ENCODE data around the gene SMARCC1.

Gene SMARCC1

DNA sequence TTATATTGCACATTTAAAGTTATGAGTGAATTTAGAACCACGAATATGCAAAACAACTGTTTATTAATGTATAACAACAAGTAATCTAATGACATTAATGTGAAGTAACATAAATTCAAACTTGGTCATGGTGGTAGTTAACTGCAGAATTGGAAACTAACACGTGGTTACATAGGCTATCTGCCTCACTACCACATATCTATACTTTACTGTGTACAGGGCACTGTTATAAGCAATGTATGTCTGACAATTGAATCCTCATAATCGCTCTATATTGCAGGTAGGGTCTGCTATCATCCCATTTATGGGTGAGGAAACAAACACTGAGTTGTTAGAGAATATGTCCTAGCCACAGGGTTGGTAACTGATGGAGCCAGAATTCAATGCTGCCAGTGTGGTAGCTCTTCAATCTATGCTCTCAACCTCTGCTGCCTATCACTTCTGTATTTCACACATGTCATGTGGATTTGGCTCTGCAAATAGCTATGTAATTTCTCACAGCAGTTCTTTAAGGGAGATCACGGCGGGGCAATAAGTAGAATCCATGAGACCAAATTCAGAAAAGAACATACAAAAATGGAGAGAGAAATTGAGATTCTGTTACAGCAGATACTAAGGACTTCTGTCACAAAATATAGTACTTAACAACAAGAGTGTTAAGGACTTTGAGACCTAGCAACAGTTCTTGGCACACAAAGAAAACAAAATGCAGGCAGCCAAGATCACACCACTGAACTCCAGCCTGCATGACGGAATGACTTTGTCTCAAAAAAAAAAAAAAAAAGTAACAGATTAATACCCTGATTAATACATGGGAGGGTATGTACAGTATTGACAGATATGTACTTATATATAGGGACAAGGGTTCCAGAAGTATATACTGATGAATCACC is 103.0 kb downstream of the SMARCC1 start:
- POLR2A ChIA-PET, result no interaction called here
- no peak overlapping the region for H3K27ac ChIP-seq (ENCODE audit: extremely low read depth, low read depth, low read length)
- TF ChIP-seq ZIC2 (tag by site-specific recombination; IDR thresholded peaks at IDR 0.05) (no peak), ZSCAN23 (tag by site-specific recombination; IDR thresholded peaks at IDR 0.05) (no peak), ZNF529 (tag by site-specific recombination; IDR thresholded peaks at IDR 0.05; ENCODE audit: insufficient replicate concordance) (no peak), KLF8 (tag by site-specific recombination; IDR thresholded peaks at IDR 0.05) (no peak), ZNF214 (tag by site-specific recombination; IDR thresholded peaks at IDR 0.05; ENCODE audit: borderline replicate concordance) (no peak), TCF7L2 (IDR thresholded peaks at IDR 0.05; ENCODE audit: borderline replicate concordance, low read depth, low read length) (no peak), ZNF24 (tag by site-specific recombination; IDR thresholded peaks at IDR 0.05) (no peak), SCRT1 (tag by site-specific recombination; IDR thresholded peaks at IDR 0.05; ENCODE audit: borderline replicate concordance) (no peak), ZNF394 (tag by site-specific recombination; IDR thresholded peaks at IDR 0.05; ENCODE audit: borderline replicate concordance) (no peak), ZNF426 (tag by site-specific recombination; IDR thresholded peaks at IDR 0.05) (no peak), ZNF37A (tag by site-specific recombination; IDR thresholded peaks at IDR 0.05) (no peak), ZBTB20 (tag by site-specific recombination; IDR thresholded peaks at IDR 0.05) (no peak), BCL11A (tag by site-specific recombination; IDR thresholded peaks at IDR 0.05; ENCODE audit: low read depth) (no peak)
- TF ChIP-seq, protein P1, sequence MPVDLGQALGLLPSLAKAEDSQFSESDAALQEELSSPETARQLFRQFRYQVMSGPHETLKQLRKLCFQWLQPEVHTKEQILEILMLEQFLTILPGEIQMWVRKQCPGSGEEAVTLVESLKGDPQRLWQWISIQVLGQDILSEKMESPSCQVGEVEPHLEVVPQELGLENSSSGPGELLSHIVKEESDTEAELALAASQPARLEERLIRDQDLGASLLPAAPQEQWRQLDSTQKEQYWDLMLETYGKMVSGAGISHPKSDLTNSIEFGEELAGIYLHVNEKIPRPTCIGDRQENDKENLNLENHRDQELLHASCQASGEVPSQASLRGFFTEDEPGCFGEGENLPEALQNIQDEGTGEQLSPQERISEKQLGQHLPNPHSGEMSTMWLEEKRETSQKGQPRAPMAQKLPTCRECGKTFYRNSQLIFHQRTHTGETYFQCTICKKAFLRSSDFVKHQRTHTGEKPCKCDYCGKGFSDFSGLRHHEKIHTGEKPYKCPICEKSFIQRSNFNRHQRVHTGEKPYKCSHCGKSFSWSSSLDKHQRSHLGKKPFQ (tag by site-specific recombination; IDR thresholded peaks at IDR 0.05), result no peak
- H3K36me3 ChIP-seq (ENCODE audit: control insufficient read depth in 2 of 2, insufficient read depth in 1 of 2, low read length in 2 of 2), result peaks cover 31 to 77% of the 10 kb centered on the region in 2 experiments
- CTCF ChIA-PET, result interaction anchor here (0.5 kb wide), 1 partner anchor 473 kb away, joined by 4 read pairs; no protein-coding TSS in a partner anchor
- no peak overlapping the region for H3K4me3 ChIP-seq (ENCODE audit: low read depth, low read length)
- H3K4me1 ChIP-seq (ENCODE audit: control insufficient read depth, insufficient read depth, low read length), result no peaks in the 10 kb centered on the region
- H3K9me3 ChIP-seq (ENCODE audit: control insufficient read depth, insufficient read depth, low read depth, low read length), result no peaks in the 10 kb centered on the region

DNA sequence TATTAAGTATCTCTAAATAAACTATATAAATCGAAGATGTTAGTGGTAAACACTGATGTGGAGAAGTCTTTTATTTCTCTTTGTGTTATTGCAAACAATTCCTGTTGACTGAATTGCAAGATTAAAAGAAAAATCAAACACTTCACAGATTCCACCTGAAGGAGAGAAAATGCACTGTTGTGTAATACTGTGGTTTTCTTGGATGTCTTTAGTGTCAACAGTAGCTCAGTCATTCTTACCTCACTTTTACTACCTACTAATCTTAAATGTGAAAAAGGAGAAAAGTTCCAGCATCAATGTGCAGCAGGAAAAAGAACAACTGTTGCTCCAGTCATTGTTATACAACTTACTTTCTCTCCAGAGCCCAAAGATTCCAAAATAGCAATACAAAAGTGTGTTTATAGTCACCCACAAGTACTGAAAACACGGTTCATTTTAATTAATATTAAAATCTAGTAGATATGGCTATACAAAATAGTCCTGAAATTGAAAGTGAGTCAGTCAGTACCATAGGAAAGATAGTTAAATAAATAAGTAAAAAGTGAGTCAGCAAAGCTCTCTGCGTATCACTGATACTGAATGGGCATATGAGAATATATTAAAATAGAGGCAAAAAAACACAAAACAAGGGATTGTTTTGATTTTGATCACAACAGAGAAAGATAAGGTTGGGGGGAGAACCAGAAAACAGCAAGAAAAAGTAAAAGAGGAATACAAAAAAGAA is 112.5 kb downstream of the SMARCC1 start:
- H3K9me3 ChIP-seq (ENCODE audit: control insufficient read depth, insufficient read depth, low read depth, low read length), result no peaks in the 10 kb centered on the region
- peaks cover 3 to 59% of the 10 kb centered on the region in 2 experiments for H3K36me3 ChIP-seq (ENCODE audit: control insufficient read depth in 2 of 2, insufficient read depth in 1 of 2, low read length in 2 of 2)
- H3K4me3 ChIP-seq (ENCODE audit: low read depth, low read length), result no peak overlapping the region
- ChIA-PET CTCF (interaction anchor here (0.7 kb wide), 1 partner anchor 111 kb away, joined by 4 read pairs; no protein-coding TSS in a partner anchor), POLR2A (interaction anchor here (0.7 kb wide), 1 partner anchor 508 kb away, joined by 3 read pairs; no protein-coding TSS in a partner anchor)
- H3K27ac ChIP-seq (ENCODE audit: extremely low read depth, low read depth, low read length), result no peak overlapping the region
- H3K4me1 ChIP-seq (ENCODE audit: control insufficient read depth, insufficient read depth, low read length), result no peaks in the 10 kb centered on the region
- TF ChIP-seq SCRT2 (tag by site-specific recombination; IDR thresholded peaks at IDR 0.05) (peak; percentile 52), SP3 (tag by site-specific recombination; IDR thresholded peaks at IDR 0.05) (no peak)

DNA sequence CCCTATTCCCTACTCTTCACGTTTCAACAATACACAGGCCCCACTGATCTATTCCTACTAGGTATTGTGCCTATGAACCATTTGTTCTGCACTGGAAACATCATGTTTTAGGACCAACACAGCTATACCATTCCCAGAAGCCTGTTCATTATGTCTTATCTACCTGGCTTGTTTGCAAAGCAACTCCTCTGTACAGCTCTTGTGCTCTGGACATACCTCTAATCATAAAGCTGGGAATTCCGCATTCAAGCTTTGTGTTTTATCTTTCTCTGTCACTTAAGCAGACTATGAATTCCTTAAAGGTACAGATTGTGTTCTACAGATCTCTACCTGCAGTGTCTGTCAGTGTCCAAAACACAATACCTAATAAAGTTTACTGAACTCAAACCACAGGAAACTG is 115.6 kb downstream of the SMARCC1 start:
- Histone ChIP-seq H3K36me3 (ENCODE audit: control insufficient read depth in 2 of 2, insufficient read depth in 1 of 2, low read length in 2 of 2) (peaks cover 0 to 51% of the 10 kb centered on the region in 2 experiments; a peak in 2 of 3 replicates), H3K4me1 (ENCODE audit: control insufficient read depth, insufficient read depth, low read length) (no peaks in the 10 kb centered on the region), H3K27ac (ENCODE audit: extremely low read depth, low read depth, low read length) (no peak overlapping the region), H3K4me3 (ENCODE audit: low read depth, low read length) (no peak overlapping the region), H3K9me3 (ENCODE audit: control insufficient read depth, insufficient read depth, low read depth, low read length) (no peaks in the 10 kb centered on the region)
- POLR2A ChIA-PET, result no interaction called here
- CTCF ChIA-PET, result interaction anchor here (0.7 kb wide), 2 partner anchors 18 to 46 kb away, joined by 3 to 6 read pairs; no protein-coding TSS in a partner anchor
- TF ChIP-seq, protein P2, sequence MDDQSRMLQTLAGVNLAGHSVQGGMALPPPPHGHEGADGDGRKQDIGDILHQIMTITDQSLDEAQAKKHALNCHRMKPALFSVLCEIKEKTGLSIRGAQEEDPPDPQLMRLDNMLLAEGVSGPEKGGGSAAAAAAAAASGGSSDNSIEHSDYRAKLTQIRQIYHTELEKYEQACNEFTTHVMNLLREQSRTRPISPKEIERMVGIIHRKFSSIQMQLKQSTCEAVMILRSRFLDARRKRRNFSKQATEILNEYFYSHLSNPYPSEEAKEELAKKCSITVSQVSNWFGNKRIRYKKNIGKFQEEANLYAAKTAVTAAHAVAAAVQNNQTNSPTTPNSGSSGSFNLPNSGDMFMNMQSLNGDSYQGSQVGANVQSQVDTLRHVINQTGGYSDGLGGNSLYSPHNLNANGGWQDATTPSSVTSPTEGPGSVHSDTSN (CRISPR knock-in tag; IDR thresholded peaks at IDR 0.05), result no peak
- TF ChIP-seq, protein P3, sequence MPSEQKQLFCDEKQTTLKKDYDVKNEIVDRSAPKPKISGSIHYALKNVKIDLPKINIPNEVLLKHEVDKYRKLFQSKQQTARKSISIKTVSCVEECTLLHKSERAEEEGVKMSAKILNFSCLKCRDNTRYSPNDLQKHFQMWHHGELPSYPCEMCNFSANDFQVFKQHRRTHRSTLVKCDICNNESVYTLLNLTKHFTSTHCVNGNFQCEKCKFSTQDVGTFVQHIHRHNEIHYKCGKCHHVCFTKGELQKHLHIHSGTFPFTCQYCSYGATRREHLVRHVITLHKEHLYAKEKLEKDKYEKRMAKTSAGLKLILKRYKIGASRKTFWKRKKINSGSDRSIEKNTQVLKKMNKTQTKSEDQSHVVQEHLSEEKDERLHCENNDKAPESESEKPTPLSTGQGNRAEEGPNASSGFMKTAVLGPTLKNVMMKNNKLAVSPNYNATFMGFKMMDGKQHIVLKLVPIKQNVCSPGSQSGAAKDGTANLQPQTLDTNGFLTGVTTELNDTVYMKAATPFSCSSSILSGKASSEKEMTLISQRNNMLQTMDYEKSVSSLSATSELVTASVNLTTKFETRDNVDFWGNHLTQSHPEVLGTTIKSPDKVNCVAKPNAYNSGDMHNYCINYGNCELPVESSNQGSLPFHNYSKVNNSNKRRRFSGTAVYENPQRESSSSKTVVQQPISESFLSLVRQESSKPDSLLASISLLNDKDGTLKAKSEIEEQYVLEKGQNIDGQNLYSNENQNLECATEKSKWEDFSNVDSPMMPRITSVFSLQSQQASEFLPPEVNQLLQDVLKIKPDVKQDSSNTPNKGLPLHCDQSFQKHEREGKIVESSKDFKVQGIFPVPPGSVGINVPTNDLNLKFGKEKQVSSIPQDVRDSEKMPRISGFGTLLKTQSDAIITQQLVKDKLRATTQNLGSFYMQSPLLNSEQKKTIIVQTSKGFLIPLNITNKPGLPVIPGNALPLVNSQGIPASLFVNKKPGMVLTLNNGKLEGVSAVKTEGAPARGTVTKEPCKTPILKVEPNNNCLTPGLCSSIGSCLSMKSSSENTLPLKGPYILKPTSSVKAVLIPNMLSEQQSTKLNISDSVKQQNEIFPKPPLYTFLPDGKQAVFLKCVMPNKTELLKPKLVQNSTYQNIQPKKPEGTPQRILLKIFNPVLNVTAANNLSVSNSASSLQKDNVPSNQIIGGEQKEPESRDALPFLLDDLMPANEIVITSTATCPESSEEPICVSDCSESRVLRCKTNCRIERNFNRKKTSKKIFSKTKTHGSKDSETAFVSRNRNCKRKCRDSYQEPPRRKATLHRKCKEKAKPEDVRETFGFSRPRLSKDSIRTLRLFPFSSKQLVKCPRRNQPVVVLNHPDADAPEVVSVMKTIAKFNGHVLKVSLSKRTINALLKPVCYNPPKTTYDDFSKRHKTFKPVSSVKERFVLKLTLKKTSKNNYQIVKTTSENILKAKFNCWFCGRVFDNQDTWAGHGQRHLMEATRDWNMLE (tag by site-specific recombination; conservative IDR thresholded peaks at IDR 0.05; ENCODE audit: low read depth), result no peak
- TF ChIP-seq ZNF132 (tag by site-specific recombination; IDR thresholded peaks at IDR 0.05; ENCODE audit: borderline replicate concordance), result no peak
